Thymus (tissue), 11 donors: ENCODE results near the gene ABHD5. TPM values are rescaled to one million over a fixed set of nuclear protein-coding genes. Genes with fewer than 3 reads are reported as not detected.

ENCODE experiments used
- DNase-seq, 9 donors: peaks; one replicate each; pipeline ENCODE4 v3.0.0-alpha.2; 2013; ENCODE audit warnings: low spot score in 9 of 9, low read depth in 6 of 9, missing footprints in 1 of 9
- H3K27ac ChIP-seq, 2 donors: one replicate each; pipeline ENCODE4 v1.5.1; 2013; ENCODE audit warnings: control low read depth in 1 of 2, low read depth in 1 of 2, low read length in 1 of 2, mild to moderate bottlenecking in 1 of 2, moderate library complexity in 1 of 2
- H3K27me3 ChIP-seq, 2 donors: one replicate each; pipeline ENCODE4 v1.5.1; 2013; ENCODE audit warnings: low read length in 1 of 2; ENCODE audit not compliant: control insufficient read depth in 2 of 2, insufficient read depth in 1 of 2
- H3K36me3 ChIP-seq, 2 donors: one replicate each; pipeline ENCODE4 v1.5.1; 2013; ENCODE audit warnings: low read length in 1 of 2, mild to moderate bottlenecking in 1 of 2, moderate library complexity in 1 of 2; ENCODE audit not compliant: control insufficient read depth in 2 of 2, insufficient read depth in 2 of 2
- H3K4me1 ChIP-seq, 2 donors: one replicate each; pipeline ENCODE4 v1.5.1; 2013; ENCODE audit warnings: low read length in 2 of 2; ENCODE audit not compliant: control insufficient read depth in 2 of 2, insufficient read depth in 2 of 2
- H3K4me3 ChIP-seq, 2 donors: one replicate each; pipeline ENCODE4 v1.5.1; 2013; ENCODE audit warnings: low read length in 2 of 2, control low read depth in 1 of 2, mild to moderate bottlenecking in 1 of 2
- H3K9me3 ChIP-seq, 2 donors: one replicate each; pipeline ENCODE4 v1.5.1; 2013; ENCODE audit warnings: low read length in 1 of 2, mild to moderate bottlenecking in 1 of 2; ENCODE audit not compliant: control insufficient read depth in 2 of 2, insufficient read depth in 1 of 2
- WGBS: extraction: QIAGEN DNeasy Blood & Tissue Kit; methylation state at CpG from one replicate; pipeline ENCODE4 v1.1.7; 2013; 5-methylcytosine and 5-hydroxymethylcytosine counted together
- polyA plus RNA-seq: library from polyadenylated mRNA; stranded (reverse); fragments of 200-250 nt; gene quantifications from one replicate; pipeline ENCODE4 v1.2.3, GENCODE V29; 2013
- total RNA-seq: library from RNA; stranded (reverse); fragments of 120-200 nt; gene quantifications from one replicate; pipeline ENCODE4 v1.2.4, GENCODE V29; 2013
- donor health status: healthy.

Gene ABHD5
- total and polyA plus RNA-seq, 2 donors = 10.3 to 17.9 TPM

DNA sequence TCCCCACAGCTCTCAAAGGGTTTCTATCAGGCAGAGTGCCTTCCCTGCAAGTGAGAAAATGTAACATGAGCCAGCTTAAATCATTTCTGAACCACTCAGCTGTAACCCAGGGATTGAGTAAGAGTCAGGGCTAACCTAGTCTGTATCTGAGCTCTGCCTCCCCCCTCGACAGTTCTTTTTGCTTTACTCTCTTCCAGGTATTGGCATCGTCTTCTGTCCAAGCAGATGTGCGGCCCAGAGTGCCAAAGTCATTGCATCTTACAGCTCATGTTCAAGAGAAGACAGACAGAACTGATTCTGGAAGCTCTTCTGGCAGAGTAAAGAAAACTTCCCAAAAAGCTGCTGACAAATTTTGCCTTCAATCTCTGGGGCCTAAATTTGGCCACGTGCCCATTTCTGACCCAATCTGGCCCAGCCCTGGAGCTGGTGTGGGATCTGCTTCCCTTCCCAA lies 74.8 kb downstream of the ABHD5 start:
- peaks cover 0 to 10% of the 10 kb centered on the region in 2 donors for H3K4me1 ChIP-seq
- no peak overlapping the region for H3K27ac ChIP-seq
- peaks cover 0 to 5% of the 10 kb centered on the region in 2 donors for H3K27me3 ChIP-seq
- DNase-seq = no peak
- H3K4me3 ChIP-seq = no peak overlapping the region
- 86% methylated on average over 4 of the region's 4 CpGs for WGBS
- H3K9me3 ChIP-seq = no peaks in the 10 kb centered on the region
- H3K36me3 ChIP-seq = no peaks in the 10 kb centered on the region

GRCh38 chr3:43766672-43767465 lies 76.1 kb downstream of the ABHD5 start:
- no peak for DNase-seq
- Histone ChIP-seq H3K27ac (no peak overlapping the region), H3K27me3 (peaks cover 0 to 5% of the 10 kb centered on the region in 2 donors), H3K36me3 (no peaks in the 10 kb centered on the region), H3K4me3 (no peak overlapping the region), H3K4me1 (peaks cover 0 to 10% of the 10 kb centered on the region in 2 donors), H3K9me3 (no peaks in the 10 kb centered on the region)
- 73% methylated on average over 2 of the region's 2 CpGs for WGBS

GRCh38 chr3:43768381-43768973 lies 77.7 kb downstream of the ABHD5 start:
- no peak overlapping the region for H3K27ac ChIP-seq
- peaks cover 0 to 16% of the 10 kb centered on the region in 2 donors for H3K4me1 ChIP-seq
- H3K36me3 ChIP-seq = no peaks in the 10 kb centered on the region
- DNase-seq = no peak
- peaks cover 0 to 5% of the 10 kb centered on the region in 2 donors for H3K27me3 ChIP-seq
- 80% methylated on average over 5 of the region's 5 CpGs for WGBS
- no peak overlapping the region for H3K4me3 ChIP-seq
- no peaks in the 10 kb centered on the region for H3K9me3 ChIP-seq

GRCh38 chr3:43769097-43769884 lies 78.6 kb downstream of the ABHD5 start:
- no peaks in the 10 kb centered on the region for H3K9me3 ChIP-seq
- H3K27ac ChIP-seq = no peak overlapping the region
- peak; percentile 16 to 70 (median 40) for DNase-seq
- no peaks in the 10 kb centered on the region for H3K36me3 ChIP-seq
- WGBS = 35% methylated on average over 22 of the region's 22 CpGs
- H3K4me3 ChIP-seq = no peak overlapping the region
- H3K27me3 ChIP-seq = peaks cover 0 to 5% of the 10 kb centered on the region in 2 donors
- peaks cover 0 to 16% of the 10 kb centered on the region in 2 donors for H3K4me1 ChIP-seq

GRCh38 chr3:43769885-43770425 lies 79.2 kb downstream of the ABHD5 start:
- H3K4me1 ChIP-seq = peaks cover 0 to 16% of the 10 kb centered on the region in 2 donors
- H3K27ac ChIP-seq = no peak overlapping the region
- 77% methylated on average over 7 of the region's 7 CpGs for WGBS
- peaks cover 0 to 5% of the 10 kb centered on the region in 2 donors for H3K27me3 ChIP-seq
- H3K36me3 ChIP-seq = no peaks in the 10 kb centered on the region
- DNase-seq = no peak
- no peaks in the 10 kb centered on the region for H3K9me3 ChIP-seq
- H3K4me3 ChIP-seq = no peak overlapping the region

GRCh38 chr3:43770426-43771103 lies 79.8 kb downstream of the ABHD5 start:
- Histone ChIP-seq H3K27ac (no peak overlapping the region), H3K4me1 (peaks cover 0 to 16% of the 10 kb centered on the region in 2 donors), H3K9me3 (no peaks in the 10 kb centered on the region), H3K27me3 (peaks cover 0 to 5% of the 10 kb centered on the region in 2 donors), H3K36me3 (no peaks in the 10 kb centered on the region), H3K4me3 (no peak overlapping the region)
- WGBS = 63% methylated on average over 11 of the region's 11 CpGs
- no peak for DNase-seq

DNA sequence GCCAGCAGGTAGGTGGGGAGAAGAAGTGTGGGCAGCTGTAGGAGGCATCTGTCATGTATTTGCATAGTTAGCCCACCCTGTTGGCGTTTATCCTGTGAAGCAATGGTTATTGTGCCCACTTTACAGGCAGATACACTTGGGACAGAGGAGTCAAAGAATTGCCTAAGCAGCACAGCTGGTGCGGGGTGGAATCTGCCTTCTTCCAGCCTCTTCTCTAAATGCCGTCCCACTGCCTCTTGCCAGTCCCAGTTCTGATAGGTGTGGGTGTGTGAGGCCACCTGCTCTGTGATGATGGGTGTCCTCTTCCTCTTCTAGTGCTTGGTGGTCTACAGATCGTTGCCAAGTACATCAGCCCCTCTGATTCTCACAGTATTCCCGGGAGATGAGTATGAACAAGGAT lies 80.9 kb downstream of the ABHD5 start:
- peaks cover 0 to 16% of the 10 kb centered on the region in 2 donors for H3K4me1 ChIP-seq

DNA sequence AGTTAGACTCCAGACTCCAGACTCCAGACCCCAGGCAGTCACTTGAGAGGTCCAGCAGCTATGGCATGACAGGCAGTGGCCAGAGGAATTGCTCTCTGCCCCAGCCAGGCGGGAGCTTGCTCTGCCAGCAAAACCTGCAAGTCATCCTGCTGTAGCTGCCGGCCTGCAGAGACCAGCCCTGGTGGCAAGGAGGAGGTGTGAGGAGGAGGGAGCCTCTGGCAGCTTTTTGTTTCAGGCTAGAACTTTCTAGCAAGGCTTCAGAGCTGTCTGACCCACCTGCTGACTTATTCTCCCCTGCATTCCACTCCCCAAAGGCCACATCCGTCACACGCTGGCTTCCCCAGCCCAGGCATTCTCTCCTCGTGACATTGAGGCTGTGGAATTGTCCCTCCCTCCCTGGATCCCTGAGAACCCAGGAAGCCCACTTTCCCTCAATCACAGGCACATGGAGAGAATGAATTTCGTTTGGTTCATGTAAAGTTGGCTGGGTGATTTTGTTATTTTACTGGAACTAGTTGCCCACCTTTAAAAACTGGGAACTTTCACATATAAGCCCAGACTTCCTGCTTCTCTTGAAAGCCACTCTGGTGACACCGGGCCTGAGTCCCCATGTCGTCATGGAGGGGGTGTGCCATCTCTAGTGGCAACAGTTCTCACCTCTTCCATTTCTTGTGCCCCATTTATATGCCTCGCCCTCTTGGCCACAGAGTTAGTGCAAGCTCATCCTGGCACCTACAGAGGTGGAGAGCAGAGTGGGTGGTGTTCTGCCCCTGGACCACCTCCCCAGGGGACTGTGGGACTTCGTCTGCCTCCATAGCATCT lies 82.7 kb downstream of the ABHD5 start:
- Histone ChIP-seq H3K36me3 (no peaks in the 10 kb centered on the region), H3K27me3 (peaks cover 0 to 1% of the 10 kb centered on the region in 2 donors), H3K4me3 (no peak overlapping the region), H3K9me3 (no peaks in the 10 kb centered on the region), H3K4me1 (peaks cover 0 to 16% of the 10 kb centered on the region in 2 donors), H3K27ac (no peak overlapping the region)
- WGBS = 49% methylated on average over 10 of the region's 10 CpGs
- peak in 1 of 9 donors; percentile 12 for DNase-seq

More for the DNA sequence above, 80.9 kb downstream of the ABHD5 start:
- Histone ChIP-seq H3K4me3 (no peak overlapping the region), H3K27me3 (peaks cover 0 to 5% of the 10 kb centered on the region in 2 donors), H3K9me3 (no peaks in the 10 kb centered on the region), H3K27ac (no peak overlapping the region), H3K36me3 (no peaks in the 10 kb centered on the region)
- no peak for DNase-seq
- 90% methylated on average over 5 of the region's 5 CpGs for WGBS
